ENCODE data around the gene FN3KRP. TPM values are rescaled to one million over a fixed set of nuclear protein-coding genes. Genes with fewer than 3 reads are reported as not detected.
A peak's percentile ranks its signal among the peaks of the same experiment; 100 is the strongest.

The FN3KRP gene
- total RNA-seq, 1 experiment from 2014 or later = 19.7 TPM

GRCh38 chr17:82750241-82750908, 33.9 kb downstream of the FN3KRP start (continued):
- no peak for TF ChIP-seq MAX (CRISPR knock-in tag; IDR thresholded peaks at IDR 0.05)

GRCh38 chr17:82751171-82751570, 34.7 kb downstream of the FN3KRP start:
- Mint-ChIP-seq H3K27ac (no peak overlapping the region), H3K27me3 (ENCODE audit: low read depth) (peaks cover 13% of the 10 kb centered on the region), H3K36me3 (peaks cover 30% of the 10 kb centered on the region), H3K4me3 (peak overlapping the region; percentile 42; the same call in 1 of the 2 replicates), H3K4me1 (peaks cover 33% of the 10 kb centered on the region), H3K9me3 (peaks cover 13% of the 10 kb centered on the region)
- ChIA-PET POLR2A (no interaction called here), CTCF (no interaction called here)
- ATAC-seq = peak; percentile 5
- peak; percentile 50 for DNase-seq (ENCODE audit: low spot score)
- no peak for TF ChIP-seq TP53 (CRISPR knock-in tag; IDR thresholded peaks at IDR 0.05)
- TF ChIP-seq MXD4 (CRISPR knock-in tag; IDR thresholded peaks at IDR 0.05; ENCODE audit: borderline replicate concordance) = no peak
- TF ChIP-seq, protein P1, sequence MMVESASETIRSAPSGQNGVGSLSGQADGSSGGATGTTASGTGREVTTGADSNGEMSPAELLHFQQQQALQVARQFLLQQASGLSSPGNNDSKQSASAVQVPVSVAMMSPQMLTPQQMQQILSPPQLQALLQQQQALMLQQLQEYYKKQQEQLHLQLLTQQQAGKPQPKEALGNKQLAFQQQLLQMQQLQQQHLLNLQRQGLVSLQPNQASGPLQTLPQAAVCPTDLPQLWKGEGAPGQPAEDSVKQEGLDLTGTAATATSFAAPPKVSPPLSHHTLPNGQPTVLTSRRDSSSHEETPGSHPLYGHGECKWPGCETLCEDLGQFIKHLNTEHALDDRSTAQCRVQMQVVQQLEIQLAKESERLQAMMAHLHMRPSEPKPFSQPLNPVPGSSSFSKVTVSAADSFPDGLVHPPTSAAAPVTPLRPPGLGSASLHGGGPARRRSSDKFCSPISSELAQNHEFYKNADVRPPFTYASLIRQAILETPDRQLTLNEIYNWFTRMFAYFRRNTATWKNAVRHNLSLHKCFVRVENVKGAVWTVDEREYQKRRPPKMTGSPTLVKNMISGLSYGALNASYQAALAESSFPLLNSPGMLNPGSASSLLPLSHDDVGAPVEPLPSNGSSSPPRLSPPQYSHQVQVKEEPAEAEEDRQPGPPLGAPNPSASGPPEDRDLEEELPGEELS (CRISPR knock-in tag; IDR thresholded peaks at IDR 0.05) = peak; percentile 65; the same call in 1 of the 2 replicates
- no peak for TF ChIP-seq PRRX2 (CRISPR knock-in tag; IDR thresholded peaks at IDR 0.05)
- TF ChIP-seq ZNF263 (CRISPR knock-in tag; IDR thresholded peaks at IDR 0.05; ENCODE audit: low read depth) = no peak
- TF ChIP-seq, protein P2, sequence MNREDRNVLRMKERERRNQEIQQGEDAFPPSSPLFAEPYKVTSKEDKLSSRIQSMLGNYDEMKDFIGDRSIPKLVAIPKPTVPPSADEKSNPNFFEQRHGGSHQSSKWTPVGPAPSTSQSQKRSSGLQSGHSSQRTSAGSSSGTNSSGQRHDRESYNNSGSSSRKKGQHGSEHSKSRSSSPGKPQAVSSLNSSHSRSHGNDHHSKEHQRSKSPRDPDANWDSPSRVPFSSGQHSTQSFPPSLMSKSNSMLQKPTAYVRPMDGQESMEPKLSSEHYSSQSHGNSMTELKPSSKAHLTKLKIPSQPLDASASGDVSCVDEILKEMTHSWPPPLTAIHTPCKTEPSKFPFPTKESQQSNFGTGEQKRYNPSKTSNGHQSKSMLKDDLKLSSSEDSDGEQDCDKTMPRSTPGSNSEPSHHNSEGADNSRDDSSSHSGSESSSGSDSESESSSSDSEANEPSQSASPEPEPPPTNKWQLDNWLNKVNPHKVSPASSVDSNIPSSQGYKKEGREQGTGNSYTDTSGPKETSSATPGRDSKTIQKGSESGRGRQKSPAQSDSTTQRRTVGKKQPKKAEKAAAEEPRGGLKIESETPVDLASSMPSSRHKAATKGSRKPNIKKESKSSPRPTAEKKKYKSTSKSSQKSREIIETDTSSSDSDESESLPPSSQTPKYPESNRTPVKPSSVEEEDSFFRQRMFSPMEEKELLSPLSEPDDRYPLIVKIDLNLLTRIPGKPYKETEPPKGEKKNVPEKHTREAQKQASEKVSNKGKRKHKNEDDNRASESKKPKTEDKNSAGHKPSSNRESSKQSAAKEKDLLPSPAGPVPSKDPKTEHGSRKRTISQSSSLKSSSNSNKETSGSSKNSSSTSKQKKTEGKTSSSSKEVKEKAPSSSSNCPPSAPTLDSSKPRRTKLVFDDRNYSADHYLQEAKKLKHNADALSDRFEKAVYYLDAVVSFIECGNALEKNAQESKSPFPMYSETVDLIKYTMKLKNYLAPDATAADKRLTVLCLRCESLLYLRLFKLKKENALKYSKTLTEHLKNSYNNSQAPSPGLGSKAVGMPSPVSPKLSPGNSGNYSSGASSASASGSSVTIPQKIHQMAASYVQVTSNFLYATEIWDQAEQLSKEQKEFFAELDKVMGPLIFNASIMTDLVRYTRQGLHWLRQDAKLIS (CRISPR knock-in tag; IDR thresholded peaks at IDR 0.05; ENCODE audit: borderline replicate concordance) = no peak
- TF ChIP-seq STAT6 (CRISPR knock-in tag; conservative IDR thresholded peaks at IDR 0.05; ENCODE audit: low read depth) = 0 out of 2 replicates have a peak, but pooled peaks have one; percentile 8
- 0 out of 2 replicates have a peak, but pooled peaks have one; percentile 27 for TF ChIP-seq ZNF416 (CRISPR knock-in tag; IDR thresholded peaks at IDR 0.05)
- 0 out of 2 replicates have a peak, but pooled peaks have one; percentile 41 for TF ChIP-seq ETV6 (CRISPR knock-in tag; IDR thresholded peaks at IDR 0.05)
- TF ChIP-seq PRDM15 (CRISPR knock-in tag; IDR thresholded peaks at IDR 0.05) = 0 out of 2 replicates have a peak, but pooled peaks have one; percentile 11
- peak; percentile 62; the same call in 1 of the 2 replicates for TF ChIP-seq JUN (CRISPR knock-in tag; IDR thresholded peaks at IDR 0.05)
- TF ChIP-seq E2F4 (CRISPR knock-in tag; IDR thresholded peaks at IDR 0.05; ENCODE audit: borderline replicate concordance, low read depth) = no peak
- TF ChIP-seq MYBL2 (CRISPR knock-in tag; IDR thresholded peaks at IDR 0.05) = 0 out of 2 replicates have a peak, but pooled peaks have one; percentile 29
- TF ChIP-seq ZNF317 (CRISPR knock-in tag; IDR thresholded peaks at IDR 0.05; ENCODE audit: borderline replicate concordance, low read depth) = peak; percentile 16; the same call in 1 of the 2 replicates
- TF ChIP-seq, protein P3, sequence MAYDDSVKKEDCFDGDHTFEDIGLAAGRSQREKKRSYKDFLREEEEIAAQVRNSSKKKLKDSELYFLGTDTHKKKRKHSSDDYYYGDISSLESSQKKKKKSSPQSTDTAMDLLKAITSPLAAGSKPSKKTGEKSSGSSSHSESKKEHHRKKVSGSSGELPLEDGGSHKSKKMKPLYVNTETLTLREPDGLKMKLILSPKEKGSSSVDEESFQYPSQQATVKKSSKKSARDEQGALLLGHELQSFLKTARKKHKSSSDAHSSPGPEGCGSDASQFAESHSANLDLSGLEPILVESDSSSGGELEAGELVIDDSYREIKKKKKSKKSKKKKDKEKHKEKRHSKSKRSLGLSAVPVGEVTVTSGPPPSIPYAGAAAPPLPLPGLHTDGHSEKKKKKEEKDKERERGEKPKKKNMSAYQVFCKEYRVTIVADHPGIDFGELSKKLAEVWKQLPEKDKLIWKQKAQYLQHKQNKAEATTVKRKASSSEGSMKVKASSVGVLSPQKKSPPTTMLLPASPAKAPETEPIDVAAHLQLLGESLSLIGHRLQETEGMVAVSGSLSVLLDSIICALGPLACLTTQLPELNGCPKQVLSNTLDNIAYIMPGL (CRISPR knock-in tag; IDR thresholded peaks at IDR 0.05) = 0 out of 2 replicates have a peak, but pooled peaks have one; percentile 10
- TF ChIP-seq, protein P4, sequence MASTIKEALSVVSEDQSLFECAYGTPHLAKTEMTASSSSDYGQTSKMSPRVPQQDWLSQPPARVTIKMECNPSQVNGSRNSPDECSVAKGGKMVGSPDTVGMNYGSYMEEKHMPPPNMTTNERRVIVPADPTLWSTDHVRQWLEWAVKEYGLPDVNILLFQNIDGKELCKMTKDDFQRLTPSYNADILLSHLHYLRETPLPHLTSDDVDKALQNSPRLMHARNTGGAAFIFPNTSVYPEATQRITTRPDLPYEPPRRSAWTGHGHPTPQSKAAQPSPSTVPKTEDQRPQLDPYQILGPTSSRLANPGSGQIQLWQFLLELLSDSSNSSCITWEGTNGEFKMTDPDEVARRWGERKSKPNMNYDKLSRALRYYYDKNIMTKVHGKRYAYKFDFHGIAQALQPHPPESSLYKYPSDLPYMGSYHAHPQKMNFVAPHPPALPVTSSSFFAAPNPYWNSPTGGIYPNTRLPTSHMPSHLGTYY (CRISPR knock-in tag; IDR thresholded peaks at IDR 0.05) = no peak

All from WTC11 (cell line).